Psoas muscle (tissue), 8 donors: ENCODE data around the gene NFATC2. TPM values are rescaled to one million over a fixed set of nuclear protein-coding genes. Genes with fewer than 3 reads are reported as not detected.

ENCODE experiments used
- ATAC-seq, 4 donors: fragments of 200-7000 bp; cut with Tn5 transposase; one replicate each; pipeline ENCODE4 v1.9.1; 2020; ENCODE audit warnings: moderate library complexity in 3 of 4, mild to moderate bottlenecking in 2 of 4
- DNase-seq, 2 donors: peaks; one replicate each; pipeline ENCODE4 v3.0.0-alpha.2; 2020
- H3K27ac ChIP-seq: fragments of 200-600 bp; one replicate; pipeline ENCODE4 v1.8.0; 2022
- H3K27me3 ChIP-seq, 3 donors: fragments of 200-600 bp in 1 of 3; one replicate each; pipeline versions ENCODE4 v1.6.1 to v1.8.0; 2013 to 2022; ENCODE audit warnings: low read length in 2 of 3, mild to moderate bottlenecking in 2 of 3, moderate library complexity in 1 of 3; ENCODE audit not compliant: insufficient read depth in 3 of 3
- H3K36me3 ChIP-seq, 2 donors: fragments of 200-600 bp in 1 of 2; one replicate each; pipeline versions ENCODE4 v1.6.1 to v1.8.0; 2013 to 2022; ENCODE audit warnings: low read depth in 1 of 2, mild to moderate bottlenecking in 1 of 2, moderate library complexity in 1 of 2; ENCODE audit not compliant: insufficient read depth in 1 of 2
- H3K4me1 ChIP-seq: fragments of 200-600 bp; one replicate; pipeline ENCODE4 v1.8.0; 2022
- H3K4me3 ChIP-seq: fragments of 200-600 bp; one replicate; pipeline ENCODE4 v1.8.0; 2022; ENCODE audit warnings: mild to moderate bottlenecking
- H3K9me3 ChIP-seq: fragments of 200-600 bp; one replicate; pipeline ENCODE4 v1.8.0; 2022
- WGBS, 3 donors: extraction: QIAGEN DNeasy Blood & Tissue Kit; methylation state at CpG; one replicate each; pipeline versions ENCODE4 v1.1.6 to v1.1.7; 2013; 5-methylcytosine and 5-hydroxymethylcytosine counted together
- intact Hi-C, 2 donors: fragments of 100-400 bp; cut with DNase I; formaldehyde crosslinking; loops; one replicate each; pipeline versions ENCODE4 v1.11.0 to v1.14.2; 2022
- polyA plus RNA-seq, 3 donors: library from polyadenylated mRNA; stranded (reverse); fragments of 200-250 nt; gene quantifications; one replicate each; pipeline ENCODE4 v1.2.3, GENCODE V29; 2013
- total RNA-seq, 4 donors: library from RNA; stranded (reverse); fragmentation: NEBNext Ultra II Directional in 2 of 4; extraction: Animal tissue kit (Norgen Biotek cat#: 25700) in 2 of 4; gene quantifications; one replicate each; pipeline versions ENCODE4 v1.2.1 to v1.2.4, GENCODE V29; 2021 to 2023
- TF ChIP-seq, protein P1 (sequence below): fragments of 200-600 bp; IDR thresholded peaks from one replicate; pipeline ENCODE4 v1.8.0; 2022; ENCODE audit warnings: antibody characterized with exemption
- donor health status: healthy with polysubstance abuse.
- donor health status: DM: no; HTN: no; CAD: no; lungs with moderate emphysema.
- donor health status: Bipolar disorder and iron deficiency.
- donor health status: healthy.
- donor health status: DM: yes; HTN: yes; CAD: no.
- donor health status: DM: no; HTN: no; CAD: no.
- donor health status: DM: no; HTN: no; CAD: no.
- donor health status: DM: yes; HTN: yes; CAD: no.

NFATC2 gene
- total and polyA plus RNA-seq, 7 donors: 0.18 to 3.1 (median 0.64) TPM

GRCh38 chr20:51586005-51586440, 43.5 kb upstream of the NFATC2 start:
- Histone ChIP-seq H3K4me1 (no peaks in the 10 kb centered on the region), H3K36me3 (no peaks in the 10 kb centered on the region), H3K27ac (no peak overlapping the region), H3K9me3 (no peaks in the 10 kb centered on the region), H3K27me3 (no peaks in the 10 kb centered on the region), H3K4me3 (no peak overlapping the region)
- TF ChIP-seq, protein P1, sequence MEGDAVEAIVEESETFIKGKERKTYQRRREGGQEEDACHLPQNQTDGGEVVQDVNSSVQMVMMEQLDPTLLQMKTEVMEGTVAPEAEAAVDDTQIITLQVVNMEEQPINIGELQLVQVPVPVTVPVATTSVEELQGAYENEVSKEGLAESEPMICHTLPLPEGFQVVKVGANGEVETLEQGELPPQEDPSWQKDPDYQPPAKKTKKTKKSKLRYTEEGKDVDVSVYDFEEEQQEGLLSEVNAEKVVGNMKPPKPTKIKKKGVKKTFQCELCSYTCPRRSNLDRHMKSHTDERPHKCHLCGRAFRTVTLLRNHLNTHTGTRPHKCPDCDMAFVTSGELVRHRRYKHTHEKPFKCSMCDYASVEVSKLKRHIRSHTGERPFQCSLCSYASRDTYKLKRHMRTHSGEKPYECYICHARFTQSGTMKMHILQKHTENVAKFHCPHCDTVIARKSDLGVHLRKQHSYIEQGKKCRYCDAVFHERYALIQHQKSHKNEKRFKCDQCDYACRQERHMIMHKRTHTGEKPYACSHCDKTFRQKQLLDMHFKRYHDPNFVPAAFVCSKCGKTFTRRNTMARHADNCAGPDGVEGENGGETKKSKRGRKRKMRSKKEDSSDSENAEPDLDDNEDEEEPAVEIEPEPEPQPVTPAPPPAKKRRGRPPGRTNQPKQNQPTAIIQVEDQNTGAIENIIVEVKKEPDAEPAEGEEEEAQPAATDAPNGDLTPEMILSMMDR: no peak
- intact Hi-C loops: no loop called here
- DNase-seq (no peak), ATAC-seq (no peak)
- WGBS, 3 donors: 74 to 85% (median 76%) methylated on average over 4 of the region's 4 CpGs

DNA sequence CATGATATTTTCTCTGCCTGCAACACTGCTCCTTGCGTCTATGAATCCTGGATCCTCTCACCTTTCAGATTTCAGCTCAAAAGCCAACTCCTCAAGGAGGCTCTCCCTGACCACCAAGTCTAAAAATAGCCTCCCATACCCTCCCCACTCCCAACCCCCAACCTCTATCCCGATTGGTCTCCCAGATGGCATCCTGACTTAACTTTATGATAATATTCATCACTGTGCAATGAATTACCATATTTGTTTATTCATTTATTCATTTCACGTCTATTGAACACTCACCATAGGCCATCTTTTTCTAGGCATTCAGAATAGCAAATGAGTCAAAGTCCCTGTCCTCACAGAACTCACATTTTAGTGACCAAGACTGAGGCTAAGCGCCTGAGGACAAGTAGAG, 42.6 kb upstream of the NFATC2 start:
- no peaks in the 10 kb centered on the region for H3K27me3 ChIP-seq
- no peak overlapping the region for H3K27ac ChIP-seq
- no peaks in the 10 kb centered on the region for H3K9me3 ChIP-seq
- no peak for ATAC-seq
- H3K36me3 ChIP-seq: no peaks in the 10 kb centered on the region
- 82 to 86% (median 83%) methylated on average over 4 of the region's 4 CpGs for WGBS, 3 donors
- no peak for DNase-seq
- H3K4me3 ChIP-seq: no peak overlapping the region
- TF ChIP-seq, protein P1: no peak
- intact Hi-C loops: no loop called here
- H3K4me1 ChIP-seq: no peaks in the 10 kb centered on the region

DNA sequence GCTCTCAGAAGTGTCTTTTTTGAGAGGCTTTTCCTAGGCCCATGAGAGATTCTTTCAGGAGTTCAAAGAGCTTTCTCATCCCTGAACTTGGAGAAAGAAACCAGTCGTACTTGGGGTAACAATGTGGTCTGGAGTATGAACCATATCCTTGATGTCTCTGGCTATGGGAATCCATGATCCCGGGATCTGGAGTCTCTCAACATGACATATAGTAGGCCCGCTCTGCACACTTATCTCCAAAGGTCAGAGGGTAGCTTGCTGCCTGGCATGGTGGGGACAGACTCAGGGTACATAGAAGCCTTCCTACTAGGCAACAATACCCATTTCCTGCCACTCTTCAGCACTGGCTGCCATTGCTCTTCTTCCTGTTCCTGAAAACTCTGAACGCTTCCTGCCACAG, 42.2 kb upstream of the NFATC2 start:
- intact Hi-C loops: no loop called here
- Histone ChIP-seq H3K36me3 (no peaks in the 10 kb centered on the region), H3K27ac (no peak overlapping the region), H3K4me3 (no peak overlapping the region), H3K9me3 (no peaks in the 10 kb centered on the region), H3K27me3 (no peaks in the 10 kb centered on the region), H3K4me1 (no peaks in the 10 kb centered on the region)
- DNase-seq (no peak), ATAC-seq (no peak)
- TF ChIP-seq, protein P1: no peak
- 91 to 99% (median 93%) methylated on average over 4 of the region's 4 CpGs for WGBS, 3 donors

- no peaks in the 10 kb centered on the region for H3K36me3 ChIP-seq
- H3K27ac ChIP-seq: no peak overlapping the region
- intact Hi-C loops: no loop called here
- TF ChIP-seq, protein P1: no peak
- no peaks in the 10 kb centered on the region for H3K9me3 ChIP-seq
- no peaks in the 10 kb centered on the region for H3K4me1 ChIP-seq
- H3K27me3 ChIP-seq: no peaks in the 10 kb centered on the region
- DNase-seq: no peak
- whole genome bisulfite sequencing, 3 donors: 54 to 66% (median 54%) methylated on average over 8 of the region's 8 CpGs
- no peak for ATAC-seq
- no peak overlapping the region for H3K4me3 ChIP-seq
Observed at GRCh38 chr20:51584116-51584515, 41.6 kb upstream of the NFATC2 start.

DNA sequence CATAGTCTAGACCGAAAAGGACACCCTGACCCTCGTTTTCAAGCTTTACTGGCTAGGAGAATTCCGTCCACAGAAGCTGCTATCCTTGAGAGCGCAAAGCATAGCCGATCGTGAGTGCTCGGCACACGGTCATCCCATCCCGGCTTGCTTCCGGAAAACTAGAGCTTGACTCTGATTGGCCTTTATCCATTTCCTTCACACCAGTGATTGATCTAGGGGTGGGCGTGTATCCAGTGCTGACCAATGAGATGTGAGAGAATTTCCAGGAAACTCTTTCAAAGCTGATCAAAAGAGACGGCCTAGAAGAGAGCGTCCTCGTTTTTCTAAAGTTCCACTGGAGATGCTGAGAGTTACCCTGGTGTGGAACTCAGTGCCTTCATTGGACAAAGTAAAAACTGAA, 41.0 kb upstream of the NFATC2 start:
- intact Hi-C loops: no loop called here
- H3K4me3 ChIP-seq: no peak overlapping the region
- 87 to 93% (median 88%) methylated on average over 14 of the region's 14 CpGs for WGBS, 3 donors
- H3K27ac ChIP-seq: no peak overlapping the region
- no peak for ATAC-seq
- no peaks in the 10 kb centered on the region for H3K27me3 ChIP-seq
- TF ChIP-seq, protein P1: no peak
- H3K4me1 ChIP-seq: no peaks in the 10 kb centered on the region
- no peak for DNase-seq
- no peaks in the 10 kb centered on the region for H3K36me3 ChIP-seq
- no peaks in the 10 kb centered on the region for H3K9me3 ChIP-seq
